ENCODE data around the gene DYNLRB2.

DNA sequence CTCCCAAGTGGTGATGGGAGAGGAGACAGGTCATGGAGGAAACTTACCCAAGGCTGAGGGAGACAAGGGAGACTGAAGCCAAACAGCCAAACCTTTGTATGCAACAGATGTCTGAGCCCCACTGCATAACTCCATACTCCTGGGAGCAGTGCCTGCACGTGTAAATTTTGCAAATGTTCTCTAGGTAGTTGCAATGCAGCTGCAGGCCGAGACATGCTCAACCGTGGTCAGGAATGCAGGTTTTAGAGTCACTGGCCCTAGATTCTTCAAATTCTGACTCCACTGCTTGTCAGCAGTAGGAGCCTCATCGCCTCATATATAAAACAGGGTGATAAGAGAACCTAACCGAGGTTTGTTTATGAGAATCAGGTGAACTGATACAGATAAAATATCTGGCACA is 11.5 kb downstream of the DYNLRB2 start:
- TF ChIP-seq EZH2 (IDR thresholded peaks at IDR 0.05; ENCODE audit: borderline replicate concordance, low read depth, low read length, severe bottlenecking) (no peak), CTCF (IDR thresholded peaks at IDR 0.05; ENCODE audit: borderline replicate concordance, extremely low read depth, low read length, poor library complexity, severe bottlenecking) (no peak)

Data from DND-41 (cell line).